ENCODE measurements around the gene MFSD8.
"Not testable (repeated sequence)": the region's sequence is repeated elsewhere in the genome, so short reads cannot be mapped to it uniquely, and the experiment has no call there.

MFSD8 gene

DNA sequence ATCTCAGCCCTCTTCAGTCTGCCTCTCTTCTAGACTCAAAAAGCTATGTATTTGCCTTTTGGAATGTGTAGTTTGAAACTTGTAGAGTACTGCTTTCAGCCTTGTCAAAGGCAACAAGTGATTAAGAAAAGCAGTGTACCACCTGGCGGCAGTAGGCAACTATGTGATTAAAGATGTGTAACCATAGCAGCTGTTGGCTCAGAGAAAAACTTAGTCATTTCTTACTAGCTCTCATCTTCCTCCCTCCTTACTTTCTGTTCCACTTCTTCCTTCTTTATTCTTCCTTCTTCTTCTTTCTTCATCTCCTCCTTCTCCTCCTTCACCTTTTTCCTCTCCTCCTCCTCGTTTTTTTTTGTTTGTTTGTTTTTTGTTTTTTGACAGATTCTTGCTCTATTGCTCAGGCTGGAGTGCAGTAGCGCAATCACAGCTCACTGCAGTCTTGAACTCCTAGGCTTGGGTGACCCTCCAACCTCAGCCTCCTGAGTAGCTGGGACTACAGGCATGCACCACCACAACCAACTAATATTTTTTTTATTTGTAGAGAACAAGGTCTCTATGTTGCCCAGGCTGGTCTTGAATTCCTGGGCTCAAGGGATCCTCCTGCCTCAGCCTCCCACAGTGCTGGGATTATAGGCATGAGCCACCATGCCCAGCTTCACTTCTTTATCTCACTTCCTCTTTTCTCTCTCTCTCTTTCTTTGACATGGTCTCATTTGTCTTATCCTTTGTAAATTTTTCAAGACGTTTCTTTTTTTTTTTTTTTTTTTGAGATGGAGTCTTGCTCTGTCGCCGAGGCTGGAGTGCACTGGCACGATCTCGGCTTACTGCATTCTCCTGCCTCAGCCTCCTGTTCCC is 32.8 kb upstream of the MFSD8 start:
- Histone ChIP-seq H3K27ac (ENCODE audit: low read length) (no peak overlapping the region), H3K27me3 (replicated peaks; ENCODE audit: insufficient read depth, low read length) (no peaks in the 10 kb centered on the region; the same call in 1 of the 2 replicates), H3K36me3 (replicated peaks; ENCODE audit: insufficient read depth, low read length) (no peaks in the 10 kb centered on the region), H3K4me1 (ENCODE audit: low read length) (no peaks in the 10 kb centered on the region), H3K9me3 (replicated peaks; ENCODE audit: insufficient read depth, low read length) (no peaks in the 10 kb centered on the region; the same call in 1 of the 2 replicates), H3K9ac (ENCODE audit: low read length) (no peak overlapping the region), H3K4me2 (ENCODE audit: low read depth, low read length) (no peak overlapping the region), H3F3A (ENCODE audit: insufficient read depth, low read length) (no peaks in the 10 kb centered on the region), H3K4me3 (ENCODE audit: low read length) (no peak overlapping the region), H3K9me2 (replicated peaks; ENCODE audit: insufficient read depth, low read length) (no peaks in the 10 kb centered on the region), H2AFZ (ENCODE audit: low read length) (no peak overlapping the region), H4K20me1 (ENCODE audit: insufficient read depth, low read length) (no peaks in the 10 kb centered on the region), H3K79me2 (ENCODE audit: low read length) (peaks cover 7% of the 10 kb centered on the region; the same call in 1 of the 2 replicates)
- TF ChIP-seq, protein P1, sequence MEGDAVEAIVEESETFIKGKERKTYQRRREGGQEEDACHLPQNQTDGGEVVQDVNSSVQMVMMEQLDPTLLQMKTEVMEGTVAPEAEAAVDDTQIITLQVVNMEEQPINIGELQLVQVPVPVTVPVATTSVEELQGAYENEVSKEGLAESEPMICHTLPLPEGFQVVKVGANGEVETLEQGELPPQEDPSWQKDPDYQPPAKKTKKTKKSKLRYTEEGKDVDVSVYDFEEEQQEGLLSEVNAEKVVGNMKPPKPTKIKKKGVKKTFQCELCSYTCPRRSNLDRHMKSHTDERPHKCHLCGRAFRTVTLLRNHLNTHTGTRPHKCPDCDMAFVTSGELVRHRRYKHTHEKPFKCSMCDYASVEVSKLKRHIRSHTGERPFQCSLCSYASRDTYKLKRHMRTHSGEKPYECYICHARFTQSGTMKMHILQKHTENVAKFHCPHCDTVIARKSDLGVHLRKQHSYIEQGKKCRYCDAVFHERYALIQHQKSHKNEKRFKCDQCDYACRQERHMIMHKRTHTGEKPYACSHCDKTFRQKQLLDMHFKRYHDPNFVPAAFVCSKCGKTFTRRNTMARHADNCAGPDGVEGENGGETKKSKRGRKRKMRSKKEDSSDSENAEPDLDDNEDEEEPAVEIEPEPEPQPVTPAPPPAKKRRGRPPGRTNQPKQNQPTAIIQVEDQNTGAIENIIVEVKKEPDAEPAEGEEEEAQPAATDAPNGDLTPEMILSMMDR (IDR thresholded peaks at IDR 0.05; ENCODE audit: low read length), result peak; percentile 12; the same call in 1 of the 2 replicates
- no peak for TF ChIP-seq EZH2phosphoT487 (IDR thresholded peaks at IDR 0.05; ENCODE audit: low read length)
- peak; percentile 28 for DNase-seq

DNA sequence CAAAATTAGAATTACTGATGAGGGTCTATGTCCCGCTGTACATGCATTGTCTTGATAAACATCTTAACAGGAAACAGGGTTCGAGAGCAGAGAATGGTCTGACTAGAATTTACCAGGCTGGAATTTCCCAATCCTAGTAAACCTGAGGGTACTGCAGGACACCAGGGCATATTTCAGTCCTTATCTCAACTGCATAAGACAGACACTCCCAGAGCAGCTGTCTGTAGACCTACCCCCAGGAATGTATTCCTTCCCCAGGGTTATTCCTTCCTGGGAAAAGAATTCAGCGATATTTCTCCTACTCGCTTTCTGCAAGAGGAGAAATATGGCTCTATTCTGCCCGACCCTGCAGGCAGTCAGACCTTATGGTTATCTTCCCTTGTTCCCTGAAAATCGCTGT is 31.5 kb upstream of the MFSD8 start:
- not testable (repeated sequence) for H3K36me3 ChIP-seq (replicated peaks; ENCODE audit: insufficient read depth, low read length); DNase-seq; H2AFZ ChIP-seq (ENCODE audit: low read length); H3K9ac ChIP-seq (ENCODE audit: low read length); H3F3A ChIP-seq (ENCODE audit: insufficient read depth, low read length); H3K27ac ChIP-seq (ENCODE audit: low read length); H3K9me3 ChIP-seq (replicated peaks; ENCODE audit: insufficient read depth, low read length); H3K79me2 ChIP-seq (ENCODE audit: low read length); H3K27me3 ChIP-seq (replicated peaks; ENCODE audit: insufficient read depth, low read length); H3K4me3 ChIP-seq (ENCODE audit: low read length); H4K20me1 ChIP-seq (ENCODE audit: insufficient read depth, low read length); H3K4me2 ChIP-seq (ENCODE audit: low read depth, low read length); H3K9me2 ChIP-seq (replicated peaks; ENCODE audit: insufficient read depth, low read length); H3K4me1 ChIP-seq (ENCODE audit: low read length)

DNA sequence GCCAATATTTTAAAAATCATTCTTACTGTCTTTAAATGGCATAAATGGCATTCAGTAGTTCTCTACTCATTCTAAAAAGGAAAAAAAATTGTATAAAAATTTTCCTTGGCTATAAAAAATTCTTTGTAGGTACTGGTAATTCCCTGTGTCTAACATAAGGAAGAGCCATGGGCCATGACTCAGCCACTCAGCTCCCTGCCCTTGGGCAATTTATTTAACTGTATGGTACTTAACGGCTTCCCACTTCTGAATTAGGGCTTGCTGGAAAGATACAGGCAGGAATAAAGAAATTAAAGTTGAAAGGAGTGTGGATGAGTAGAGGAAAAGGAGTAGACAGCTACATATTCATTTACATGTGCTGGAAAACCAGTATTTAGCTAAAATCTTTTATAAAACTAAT is 30.8 kb upstream of the MFSD8 start:
- H3K4me2 ChIP-seq (ENCODE audit: low read depth, low read length), result no peak overlapping the region
- H3K9me2 ChIP-seq (replicated peaks; ENCODE audit: insufficient read depth, low read length), result no peaks in the 10 kb centered on the region
- TF ChIP-seq, protein P1 (IDR thresholded peaks at IDR 0.05; ENCODE audit: low read length), result no peak
- TF ChIP-seq EZH2 (optimal IDR thresholded peaks at IDR 0.05; ENCODE audit: low read depth, low read length), result no peak
- H4K20me1 ChIP-seq (ENCODE audit: insufficient read depth, low read length), result no peaks in the 10 kb centered on the region
- DNase-seq, result no peak
- H3K79me2 ChIP-seq (ENCODE audit: low read length), result 0 out of 2 replicates have a peak, but pooled peaks cover 3% of the 10 kb centered on the region
- no peaks in the 10 kb centered on the region for H3K4me1 ChIP-seq (ENCODE audit: low read length)
- no peaks in the 10 kb centered on the region for H3F3A ChIP-seq (ENCODE audit: insufficient read depth, low read length)
- H3K9ac ChIP-seq (ENCODE audit: low read length), result no peak overlapping the region
- H3K36me3 ChIP-seq (replicated peaks; ENCODE audit: insufficient read depth, low read length), result no peaks in the 10 kb centered on the region
- H3K4me3 ChIP-seq (ENCODE audit: low read length), result no peak overlapping the region
- H3K27ac ChIP-seq (ENCODE audit: low read length), result no peak overlapping the region
- no peaks in the 10 kb centered on the region; the same call in 1 of the 2 replicates for H3K27me3 ChIP-seq (replicated peaks; ENCODE audit: insufficient read depth, low read length)
- no peaks in the 10 kb centered on the region; the same call in 1 of the 2 replicates for H3K9me3 ChIP-seq (replicated peaks; ENCODE audit: insufficient read depth, low read length)
- no peak overlapping the region for H2AFZ ChIP-seq (ENCODE audit: low read length)

DNA sequence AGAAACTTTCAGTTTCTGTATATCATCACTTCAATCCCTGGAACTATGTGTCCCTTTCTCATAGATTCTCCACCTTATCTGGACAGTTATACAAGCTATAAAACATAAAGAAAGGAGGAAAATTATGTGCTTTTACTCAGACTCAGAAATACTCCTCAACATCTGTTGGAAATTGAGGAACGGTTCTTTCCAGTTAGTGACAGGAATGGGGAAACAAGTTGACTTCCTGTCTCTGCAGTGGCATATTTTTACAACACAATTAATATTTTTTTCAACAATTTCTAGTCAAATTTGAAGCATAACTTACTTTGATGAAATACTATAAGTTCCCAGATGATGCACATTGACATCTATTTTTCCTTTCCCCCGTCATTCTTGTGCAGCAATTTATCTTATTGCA is 28.2 kb upstream of the MFSD8 start:
- no peak overlapping the region for H3K27ac ChIP-seq (ENCODE audit: low read length)
- 0 out of 2 replicates have a peak, but pooled peaks cover 2% of the 10 kb centered on the region for H3K79me2 ChIP-seq (ENCODE audit: low read length)
- no peaks in the 10 kb centered on the region; the same call in 1 of the 2 replicates for H3K9me3 ChIP-seq (replicated peaks; ENCODE audit: insufficient read depth, low read length)
- H3K4me1 ChIP-seq (ENCODE audit: low read length), result no peaks in the 10 kb centered on the region
- H3K36me3 ChIP-seq (replicated peaks; ENCODE audit: insufficient read depth, low read length), result no peaks in the 10 kb centered on the region
- H3K4me3 ChIP-seq (ENCODE audit: low read length), result no peak overlapping the region
- no peak overlapping the region for H3K4me2 ChIP-seq (ENCODE audit: low read depth, low read length)
- DNase-seq, result no peak
- no peaks in the 10 kb centered on the region for H3K9me2 ChIP-seq (replicated peaks; ENCODE audit: insufficient read depth, low read length)
- no peak overlapping the region for H3K9ac ChIP-seq (ENCODE audit: low read length)
- no peak overlapping the region for H2AFZ ChIP-seq (ENCODE audit: low read length)
- H3F3A ChIP-seq (ENCODE audit: insufficient read depth, low read length), result no peaks in the 10 kb centered on the region
- no peak for TF ChIP-seq EZH2phosphoT487 (IDR thresholded peaks at IDR 0.05; ENCODE audit: low read length)
- TF ChIP-seq EZH2 (optimal IDR thresholded peaks at IDR 0.05; ENCODE audit: low read depth, low read length), result no peak
- TF ChIP-seq, protein P1 (IDR thresholded peaks at IDR 0.05; ENCODE audit: low read length), result no peak
- H4K20me1 ChIP-seq (ENCODE audit: insufficient read depth, low read length), result no peaks in the 10 kb centered on the region
- H3K27me3 ChIP-seq (replicated peaks; ENCODE audit: insufficient read depth, low read length), result no peaks in the 10 kb centered on the region; the same call in 1 of the 2 replicates
